Thyroid gland (tissue), 4 donors: ENCODE data around the gene STPG1. TPM values are rescaled to one million over a fixed set of nuclear protein-coding genes. Genes with fewer than 3 reads are reported as not detected.

Experiments
- DNase-seq, 2 donors: peaks; one replicate each; pipeline ENCODE4 v3.0.0-alpha.2; 2019
- H3K27ac ChIP-seq, 3 donors: fragments of 200-600 bp; sonication (generic); 1 replicate in 2 of 3; 2 replicates in 1 of 3; pipeline ENCODE4 v1.5.1; 2016 to 2019; ENCODE audit warnings: mild to moderate bottlenecking in 1 of 3, moderate library complexity in 1 of 3
- H3K27me3 ChIP-seq: fragments of 200-600 bp; sonication (generic); one replicate; pipeline ENCODE4 v1.5.1; 2019
- H3K36me3 ChIP-seq, 2 donors: fragments of 200-600 bp; sonication (generic); one replicate each; pipeline ENCODE4 v1.5.1; 2016 to 2019
- H3K4me1 ChIP-seq, 2 donors: fragments of 200-600 bp; sonication (generic); one replicate each; pipeline ENCODE4 v1.5.1; 2017 to 2019
- H3K4me3 ChIP-seq, 3 donors: fragments of 200-600 bp; sonication (generic); replicated peaks in 1 of 3; 1 replicate in 2 of 3; 2 replicates in 1 of 3; pipeline ENCODE4 v1.5.1; 2016; ENCODE audit warnings: mild to moderate bottlenecking in 1 of 3
- H3K9me3 ChIP-seq: fragments of 200-600 bp; sonication (generic); one replicate; pipeline ENCODE4 v1.5.1; 2017
- POLR2A ChIP-seq, 2 donors: fragments of 450-650 bp; IDR thresholded peaks; one replicate each; pipeline ENCODE4 v1.6.1; 2017; ENCODE audit warnings: antibody characterized with exemption in 2 of 2, mild to moderate bottlenecking in 2 of 2, moderate library complexity in 1 of 2
- WGBS, 2 donors: methylation state at CpG; one replicate each; pipeline ENCODE4 v1.1.5; 2017; 5-methylcytosine and 5-hydroxymethylcytosine counted together
- intact Hi-C: fragments of 100-400 bp; cut with DNase I; formaldehyde crosslinking; loops from one replicate; pipeline ENCODE4 v1.15.1; 2023
- total RNA-seq, 4 donors: library from RNA; depleted of rRNA; stranded (reverse); fragments of >200 nt; gene quantifications; one replicate each; pipeline ENCODE4 v1.2.3, GENCODE V29; 2016
- TF ChIP-seq, protein P1 (sequence below), 6 experiments: fragments of 200-600 bp in 3 of 6; fragments of 450-650 bp in 3 of 6; sonication (generic) in 3 of 6; IDR thresholded peaks; one replicate each; pipeline ENCODE4 v1.5.1; 2016 to 2019; ENCODE audit warnings: antibody characterized with exemption in 6 of 6, mild to moderate bottlenecking in 2 of 6, inconsistent platforms in 1 of 6, moderate library complexity in 1 of 6

The STPG1 gene
- total RNA-seq, 4 donors from 2014 or later = 5.2 to 8.9 (median 7.0) TPM

DNA sequence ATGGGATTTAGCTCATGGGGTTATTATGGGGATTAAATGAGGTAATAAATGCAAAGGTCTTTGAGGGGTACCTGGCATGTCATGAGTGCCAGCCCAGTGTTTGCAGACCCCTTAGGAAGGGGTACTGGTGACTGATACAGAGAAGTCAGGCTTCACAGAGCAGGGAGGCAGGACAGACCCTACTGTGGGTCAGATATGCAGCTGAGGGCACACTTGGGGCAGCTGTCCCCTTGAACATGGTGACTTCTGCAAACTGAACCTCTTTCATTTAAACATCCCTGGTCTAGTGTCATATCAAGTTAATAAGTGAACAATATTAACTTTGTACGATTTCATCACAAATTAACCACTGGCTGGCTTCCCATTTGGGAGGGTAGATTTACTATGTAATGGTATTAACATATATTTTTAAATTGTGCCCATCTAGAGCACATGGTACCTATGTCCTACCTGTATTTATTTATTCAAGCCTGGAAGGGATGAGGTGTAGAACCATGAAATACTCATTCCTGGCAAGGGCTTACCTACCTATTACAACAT is 25.9 kb downstream of the STPG1 start:
- no peak for DNase-seq
- 89 to 93% methylated on average over 1 of the region's 1 CpG for WGBS, 2 donors
- no peaks in the 10 kb centered on the region for H3K27me3 ChIP-seq

DNA sequence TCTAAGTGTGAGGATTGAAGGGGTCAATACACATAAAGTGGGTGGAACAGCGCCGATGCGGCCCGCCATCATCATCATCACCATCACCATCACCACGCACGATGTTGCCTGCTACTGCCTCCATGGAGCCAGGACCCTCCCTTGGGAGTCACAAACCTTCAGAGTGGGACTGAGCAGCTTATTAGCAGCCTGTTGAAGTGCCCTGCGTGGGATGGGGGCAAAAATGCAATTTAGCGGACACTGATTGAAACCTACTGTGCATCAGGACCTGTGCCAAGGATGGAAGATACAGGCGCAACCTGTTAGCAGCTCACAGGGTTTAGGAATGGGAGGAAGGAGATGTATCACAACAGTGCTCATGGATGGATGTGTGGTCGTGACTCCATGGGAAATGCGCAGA is 26.7 kb downstream of the STPG1 start:
- intact Hi-C loops = no loop called here
- DNase-seq = no peak
- 94 to 95% methylated on average over 10 to 11 of the region's 11 CpGs for WGBS, 2 donors
- Histone ChIP-seq H3K27ac (peak overlapping the region in 1 of 3 donors; percentile 78), H3K27me3 (no peaks in the 10 kb centered on the region), H3K36me3 (no peaks in the 10 kb centered on the region), H3K4me1 (peaks cover 31 to 42% of the 10 kb centered on the region in 2 donors), H3K9me3 (no peaks in the 10 kb centered on the region), H3K4me3 (no peak overlapping the region)
- no peak for TF ChIP-seq POLR2A (IDR thresholded peaks at IDR 0.05)
- TF ChIP-seq, protein P1, sequence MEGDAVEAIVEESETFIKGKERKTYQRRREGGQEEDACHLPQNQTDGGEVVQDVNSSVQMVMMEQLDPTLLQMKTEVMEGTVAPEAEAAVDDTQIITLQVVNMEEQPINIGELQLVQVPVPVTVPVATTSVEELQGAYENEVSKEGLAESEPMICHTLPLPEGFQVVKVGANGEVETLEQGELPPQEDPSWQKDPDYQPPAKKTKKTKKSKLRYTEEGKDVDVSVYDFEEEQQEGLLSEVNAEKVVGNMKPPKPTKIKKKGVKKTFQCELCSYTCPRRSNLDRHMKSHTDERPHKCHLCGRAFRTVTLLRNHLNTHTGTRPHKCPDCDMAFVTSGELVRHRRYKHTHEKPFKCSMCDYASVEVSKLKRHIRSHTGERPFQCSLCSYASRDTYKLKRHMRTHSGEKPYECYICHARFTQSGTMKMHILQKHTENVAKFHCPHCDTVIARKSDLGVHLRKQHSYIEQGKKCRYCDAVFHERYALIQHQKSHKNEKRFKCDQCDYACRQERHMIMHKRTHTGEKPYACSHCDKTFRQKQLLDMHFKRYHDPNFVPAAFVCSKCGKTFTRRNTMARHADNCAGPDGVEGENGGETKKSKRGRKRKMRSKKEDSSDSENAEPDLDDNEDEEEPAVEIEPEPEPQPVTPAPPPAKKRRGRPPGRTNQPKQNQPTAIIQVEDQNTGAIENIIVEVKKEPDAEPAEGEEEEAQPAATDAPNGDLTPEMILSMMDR (IDR thresholded peaks at IDR 0.05) = no peak

More for the DNA sequence above, 25.9 kb downstream of the STPG1 start:
- no peaks in the 10 kb centered on the region for H3K36me3 ChIP-seq
- no peak overlapping the region for H3K27ac ChIP-seq
- intact Hi-C loops = no loop called here
- TF ChIP-seq, protein P1 (IDR thresholded peaks at IDR 0.05) = no peak
- no peak for TF ChIP-seq POLR2A (IDR thresholded peaks at IDR 0.05)
- H3K4me3 ChIP-seq = no peak overlapping the region
- H3K4me1 ChIP-seq = peaks cover 34 to 48% of the 10 kb centered on the region in 2 donors
- H3K9me3 ChIP-seq = no peaks in the 10 kb centered on the region

DNA sequence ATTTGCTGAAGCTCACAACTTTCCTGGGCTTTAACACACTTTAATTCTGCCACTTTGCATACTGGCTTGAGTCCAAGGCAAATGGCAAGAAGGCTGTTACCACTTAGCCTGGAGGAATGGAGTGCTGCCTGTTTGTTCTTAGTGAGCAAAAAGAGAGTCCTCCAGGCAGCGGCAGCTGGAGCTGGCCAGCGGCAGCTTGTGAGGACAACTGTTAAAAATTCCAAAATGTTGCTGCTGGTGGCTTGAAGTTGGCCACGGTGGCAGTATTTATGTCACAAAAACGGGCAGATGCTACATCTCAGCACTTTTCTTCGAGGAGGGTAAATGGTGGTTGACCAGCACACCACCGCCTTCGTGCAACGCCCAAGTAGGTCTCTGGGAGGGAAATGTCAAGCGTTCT is 27.3 kb downstream of the STPG1 start:
- 54 to 73% methylated on average over 9 of the region's 9 CpGs for WGBS, 2 donors
- TF ChIP-seq, protein P1 (IDR thresholded peaks at IDR 0.05) = no peak
- no peak for TF ChIP-seq POLR2A (IDR thresholded peaks at IDR 0.05)
- H3K9me3 ChIP-seq = no peaks in the 10 kb centered on the region
- DNase-seq = peak; percentile 74
- peak overlapping the region in 1 of 3 donors; percentile 78 for H3K27ac ChIP-seq
- no peaks in the 10 kb centered on the region for H3K27me3 ChIP-seq
- H3K4me3 ChIP-seq = no peak overlapping the region
- no peaks in the 10 kb centered on the region for H3K36me3 ChIP-seq
- H3K4me1 ChIP-seq = peaks cover 30 to 40% of the 10 kb centered on the region in 2 donors
- intact Hi-C loops = no loop called here

GRCh38 chr1:24385160-24385940 is 28.2 kb downstream of the STPG1 start:
- DNase-seq = no peak
- WGBS, 2 donors = 92% methylated on average over 12 of the region's 12 CpGs
- intact Hi-C loops = no loop called here
- Histone ChIP-seq H3K9me3 (no peaks in the 10 kb centered on the region), H3K4me3 (no peak overlapping the region), H3K36me3 (no peaks in the 10 kb centered on the region), H3K27ac (peak overlapping the region; percentile 6 to 78 (median 63)), H3K27me3 (no peaks in the 10 kb centered on the region), H3K4me1 (peaks cover 30 to 40% of the 10 kb centered on the region in 2 donors)
- TF ChIP-seq POLR2A (IDR thresholded peaks at IDR 0.05) = no peak
- TF ChIP-seq, protein P1 (IDR thresholded peaks at IDR 0.05) = peak in 4 of 6 experiments; percentile 13 to 26 (median 20)
